GM23338 (cell line): ENCODE measurements around the gene MAS1L. TPM values are rescaled to one million over a fixed set of nuclear protein-coding genes. Genes with fewer than 3 reads are reported as not detected.
"Not testable (repeated sequence)": the region's sequence is repeated elsewhere in the genome, so short reads cannot be mapped to it uniquely, and the experiment has no call there.

Source experiments
- ATAC-seq: fragments of 200-7000 bp; cut with Tn5 transposase; 3 replicates; pipeline ENCODE4 v1.9.1; 2020
- DNase-seq: peaks from one replicate; pipeline ENCODE4 v3.0.0-alpha.2; 2015; ENCODE audit warnings: low spot score
- H2AFZ ChIP-seq: fragments of 200-600 bp; sonication (generic); 2 replicates; pipeline ENCODE4 v1.8.0; 2016; ENCODE audit warnings: antibody characterized with exemption, mild to moderate bottlenecking, moderate library complexity
- H3F3A ChIP-seq: fragments of 200-600 bp; sonication (generic); replicated peaks from 2 replicates; pipeline ENCODE4 v1.8.0; 2017; ENCODE audit warnings: antibody characterized with exemption, mixed run types, low read depth
- H3K27ac ChIP-seq: fragments of 200-600 bp; sonication (generic); 2 replicates; pipeline ENCODE4 v1.6.1; 2016; ENCODE audit warnings: low read depth
- H3K27me3 ChIP-seq: fragments of 200-600 bp; sonication (generic); 2 replicates; pipeline ENCODE4 v1.8.0; 2016; ENCODE audit warnings: mild to moderate bottlenecking, mixed run types, moderate library complexity; ENCODE audit not compliant: insufficient read depth
- H3K36me3 ChIP-seq: fragments of 200-600 bp; sonication (generic); 2 replicates; pipeline ENCODE4 v1.8.0; 2016; ENCODE audit warnings: mild to moderate bottlenecking; ENCODE audit not compliant: insufficient read depth
- H3K4me1 ChIP-seq: fragments of 200-600 bp; sonication (generic); 2 replicates; pipeline ENCODE4 v1.8.0; 2016; ENCODE audit warnings: mild to moderate bottlenecking, moderate library complexity; ENCODE audit not compliant: insufficient read depth
- H3K4me2 ChIP-seq: fragments of 200-600 bp; sonication (generic); 2 replicates; pipeline ENCODE4 v1.7.1; 2017; ENCODE audit warnings: mixed run types
- H3K4me3 ChIP-seq: fragments of 200-600 bp; sonication (generic); 2 replicates; pipeline ENCODE4 v1.6.1; 2016; ENCODE audit warnings: mixed run types
- H3K79me2 ChIP-seq: fragments of 200-600 bp; sonication (generic); replicated peaks from 2 replicates; pipeline ENCODE4 v1.8.0; 2017; ENCODE audit warnings: mild to moderate bottlenecking; ENCODE audit not compliant: insufficient read depth
- H3K9me2 ChIP-seq: fragments of 200-600 bp; sonication (generic); 2 replicates; pipeline ENCODE4 v1.8.0; 2017; ENCODE audit not compliant: insufficient read depth
- H4K20me1 ChIP-seq: fragments of 200-600 bp; sonication (generic); replicated peaks from 2 replicates; pipeline ENCODE4 v1.8.0; 2017; ENCODE audit warnings: mild to moderate bottlenecking; ENCODE audit not compliant: insufficient read depth
- H3K27ac Mint-ChIP-seq: 2 replicates; pipeline ENCODE4 v1.8.0; 2020; ENCODE audit warnings: inconsistent platforms, mild to moderate bottlenecking, moderate library complexity, mixed read lengths
- H3K27me3 Mint-ChIP-seq: 3 replicates; pipeline ENCODE4 v1.8.0; 2022; ENCODE audit warnings: low read depth, mild to moderate bottlenecking, moderate library complexity, mixed read lengths, inconsistent platforms; ENCODE audit not compliant: insufficient read depth, poor library complexity
- H3K36me3 Mint-ChIP-seq: 3 replicates; pipeline ENCODE4 v1.8.0; 2021; ENCODE audit warnings: low read depth, mild to moderate bottlenecking, inconsistent platforms, moderate library complexity, mixed read lengths
- H3K4me1 Mint-ChIP-seq: 3 replicates; pipeline ENCODE4 v1.8.0; 2020; ENCODE audit warnings: mild to moderate bottlenecking, inconsistent platforms, mixed read lengths
- H3K4me3 Mint-ChIP-seq: 3 replicates; pipeline ENCODE4 v1.8.0; 2021; ENCODE audit warnings: moderate library complexity, mild to moderate bottlenecking, inconsistent platforms, mixed read lengths
- H3K9me3 Mint-ChIP-seq: 3 replicates; pipeline ENCODE4 v1.8.0; 2020; ENCODE audit warnings: moderate library complexity, mild to moderate bottlenecking, inconsistent platforms, mixed read lengths
- EZH2 ChIP-seq: fragments of 200-600 bp; sonication (generic); IDR thresholded peaks from one replicate; pipeline ENCODE4 v1.8.0; 2017; ENCODE audit warnings: antibody characterized with exemption, mild to moderate bottlenecking, low read depth; ENCODE audit not compliant: unreplicated experiment
- POLR2AphosphoS5 ChIP-seq: IDR thresholded peaks from 2 replicates; pipeline ENCODE4 v1.6.1; 2016; ENCODE audit warnings: antibody characterized with exemption, low read depth
- STAT1 ChIP-seq: IDR thresholded peaks from one replicate; pipeline ENCODE4 v1.6.1; 2016; ENCODE audit warnings: antibody characterized with exemption; ENCODE audit not compliant: unreplicated experiment
- ZNF114 ChIP-seq: fragments of 250-450 bp; sonication (Bioruptor Pico); IDR thresholded peaks from 2 replicates; pipeline ENCODE4 v1.5.0; 2020; ENCODE audit warnings: mild to moderate bottlenecking, moderate library complexity
- polyA plus RNA-seq: library from polyadenylated mRNA; unstranded; fragments of >200 nt; fragmentation: Nextera tagmentation; extraction: Ambion mirVana; gene quantifications from 2 replicates; pipeline ENCODE4 v1.2.1, GENCODE V29; 2016
- total RNA-seq: library from RNA; depleted of rRNA; stranded (reverse); fragments of >200 nt; shearing (Covaris generic); gene quantifications from 2 replicates; pipeline ENCODE4 v1.2.3, GENCODE V29; 2014
- TF ChIP-seq, protein P1 (sequence below): fragments of 250-450 bp; sonication (Bioruptor Pico); IDR thresholded peaks from 2 replicates; pipeline ENCODE4 v1.5.0; 2020; ENCODE audit warnings: mild to moderate bottlenecking, moderate library complexity
- TF ChIP-seq, protein P2 (sequence below), 2 experiments: fragments of 200-600 bp in 1 of 2; sonication (generic) in 1 of 2; conservative IDR thresholded peaks; 2 replicates each; pipeline versions ENCODE4 v1.5.1 to v1.6.1; 2016 to 2017; ENCODE audit warnings: antibody characterized with exemption in 2 of 2, low read depth in 2 of 2, mild to moderate bottlenecking in 2 of 2, moderate library complexity in 1 of 2
- TF ChIP-seq, protein P3 (sequence below): IDR thresholded peaks from 2 replicates; pipeline ENCODE4 v1.6.1; 2016; ENCODE audit warnings: antibody characterized with exemption

MAS1L gene
- total and polyA plus RNA-seq, 2 experiments from 2014 or later, result not detected

DNA sequence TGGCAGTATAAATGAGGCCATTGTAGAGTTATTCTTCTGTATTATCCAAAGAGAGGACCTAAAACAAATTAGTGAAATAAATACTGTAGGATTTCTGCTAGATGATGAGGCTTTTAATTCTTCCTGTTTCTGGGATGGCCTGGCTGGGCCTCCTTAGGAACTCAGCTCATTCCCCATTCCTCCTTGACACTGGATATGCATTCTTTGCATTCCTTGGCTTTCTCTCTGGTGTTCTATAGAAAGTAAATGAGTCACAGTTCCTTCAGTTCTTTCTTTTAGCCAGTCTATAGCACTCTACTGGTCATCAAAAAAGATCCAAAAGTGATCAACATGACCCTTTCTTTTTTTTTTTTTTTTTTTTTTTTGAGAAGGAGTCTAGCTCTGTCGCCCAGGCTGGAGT, 40.1 kb downstream of the MAS1L start (continued):
- TF ChIP-seq, protein P1, sequence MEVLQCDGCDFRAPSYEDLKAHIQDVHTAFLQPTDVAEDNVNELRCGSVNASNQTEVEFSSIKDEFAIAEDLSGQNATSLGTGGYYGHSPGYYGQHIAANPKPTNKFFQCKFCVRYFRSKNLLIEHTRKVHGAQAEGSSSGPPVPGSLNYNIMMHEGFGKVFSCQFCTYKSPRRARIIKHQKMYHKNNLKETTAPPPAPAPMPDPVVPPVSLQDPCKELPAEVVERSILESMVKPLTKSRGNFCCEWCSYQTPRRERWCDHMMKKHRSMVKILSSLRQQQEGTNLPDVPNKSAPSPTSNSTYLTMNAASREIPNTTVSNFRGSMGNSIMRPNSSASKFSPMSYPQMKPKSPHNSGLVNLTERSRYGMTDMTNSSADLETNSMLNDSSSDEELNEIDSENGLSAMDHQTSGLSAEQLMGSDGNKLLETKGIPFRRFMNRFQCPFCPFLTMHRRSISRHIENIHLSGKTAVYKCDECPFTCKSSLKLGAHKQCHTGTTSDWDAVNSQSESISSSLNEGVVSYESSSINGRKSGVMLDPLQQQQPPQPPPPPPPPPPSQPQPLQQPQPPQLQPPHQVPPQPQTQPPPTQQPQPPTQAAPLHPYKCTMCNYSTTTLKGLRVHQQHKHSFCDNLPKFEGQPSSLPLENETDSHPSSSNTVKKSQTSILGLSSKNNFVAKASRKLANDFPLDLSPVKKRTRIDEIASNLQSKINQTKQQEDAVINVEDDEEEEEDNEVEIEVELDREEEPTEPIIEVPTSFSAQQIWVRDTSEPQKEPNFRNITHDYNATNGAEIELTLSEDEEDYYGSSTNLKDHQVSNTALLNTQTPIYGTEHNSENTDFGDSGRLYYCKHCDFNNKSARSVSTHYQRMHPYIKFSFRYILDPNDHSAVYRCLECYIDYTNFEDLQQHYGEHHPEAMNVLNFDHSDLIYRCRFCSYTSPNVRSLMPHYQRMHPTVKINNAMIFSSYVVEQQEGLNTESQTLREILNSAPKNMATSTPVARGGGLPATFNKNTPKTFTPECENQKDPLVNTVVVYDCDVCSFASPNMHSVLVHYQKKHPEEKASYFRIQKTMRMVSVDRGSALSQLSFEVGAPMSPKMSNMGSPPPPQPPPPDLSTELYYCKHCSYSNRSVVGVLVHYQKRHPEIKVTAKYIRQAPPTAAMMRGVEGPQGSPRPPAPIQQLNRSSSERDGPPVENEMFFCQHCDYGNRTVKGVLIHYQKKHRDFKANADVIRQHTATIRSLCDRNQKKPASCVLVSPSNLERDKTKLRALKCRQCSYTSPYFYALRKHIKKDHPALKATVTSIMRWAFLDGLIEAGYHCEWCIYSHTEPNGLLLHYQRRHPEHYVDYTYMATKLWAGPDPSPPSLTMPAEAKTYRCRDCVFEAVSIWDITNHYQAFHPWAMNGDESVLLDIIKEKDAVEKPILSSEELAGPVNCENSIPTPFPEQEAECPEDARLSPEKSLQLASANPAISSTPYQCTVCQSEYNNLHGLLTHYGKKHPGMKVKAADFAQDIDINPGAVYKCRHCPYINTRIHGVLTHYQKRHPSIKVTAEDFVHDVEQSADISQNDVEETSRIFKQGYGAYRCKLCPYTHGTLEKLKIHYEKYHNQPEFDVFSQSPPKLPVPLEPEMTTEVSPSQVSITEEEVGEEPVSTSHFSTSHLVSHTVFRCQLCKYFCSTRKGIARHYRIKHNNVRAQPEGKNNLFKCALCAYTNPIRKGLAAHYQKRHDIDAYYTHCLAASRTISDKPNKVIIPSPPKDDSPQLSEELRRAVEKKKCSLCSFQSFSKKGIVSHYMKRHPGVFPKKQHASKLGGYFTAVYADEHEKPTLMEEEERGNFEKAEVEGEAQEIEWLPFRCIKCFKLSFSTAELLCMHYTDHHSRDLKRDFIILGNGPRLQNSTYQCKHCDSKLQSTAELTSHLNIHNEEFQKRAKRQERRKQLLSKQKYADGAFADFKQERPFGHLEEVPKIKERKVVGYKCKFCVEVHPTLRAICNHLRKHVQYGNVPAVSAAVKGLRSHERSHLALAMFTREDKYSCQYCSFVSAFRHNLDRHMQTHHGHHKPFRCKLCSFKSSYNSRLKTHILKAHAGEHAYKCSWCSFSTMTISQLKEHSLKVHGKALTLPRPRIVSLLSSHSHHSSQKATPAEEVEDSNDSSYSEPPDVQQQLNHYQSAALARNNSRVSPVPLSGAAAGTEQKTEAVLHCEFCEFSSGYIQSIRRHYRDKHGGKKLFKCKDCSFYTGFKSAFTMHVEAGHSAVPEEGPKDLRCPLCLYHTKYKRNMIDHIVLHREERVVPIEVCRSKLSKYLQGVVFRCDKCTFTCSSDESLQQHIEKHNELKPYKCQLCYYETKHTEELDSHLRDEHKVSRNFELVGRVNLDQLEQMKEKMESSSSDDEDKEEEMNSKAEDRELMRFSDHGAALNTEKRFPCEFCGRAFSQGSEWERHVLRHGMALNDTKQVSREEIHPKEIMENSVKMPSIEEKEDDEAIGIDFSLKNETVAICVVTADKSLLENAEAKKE (CRISPR knock-in tag), result peak; percentile 84
- TF ChIP-seq STAT1, result no peak

DNA sequence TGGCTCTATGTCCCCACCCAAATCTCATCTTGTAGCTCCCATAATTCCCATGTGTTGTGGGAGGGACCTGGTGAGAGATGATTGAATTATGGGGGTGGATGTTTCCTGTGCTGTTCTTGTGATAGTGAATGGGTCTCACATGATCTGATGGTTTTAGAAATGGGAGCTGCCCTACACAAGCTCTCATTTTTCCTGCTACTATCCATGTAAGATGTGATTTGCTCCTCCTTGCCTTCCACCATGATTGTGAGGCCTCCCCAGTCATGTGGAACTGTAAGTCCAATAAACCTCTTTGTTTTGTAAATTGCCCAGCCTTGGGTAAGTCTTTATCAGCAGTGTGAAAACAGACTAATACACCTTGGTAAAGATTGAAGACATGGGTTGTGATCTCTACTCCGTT, 43.7 kb downstream of the MAS1L start:
- not testable (repeated sequence) for ATAC-seq, H3K36me3 Mint-ChIP-seq, H3K27me3 Mint-ChIP-seq

DNA sequence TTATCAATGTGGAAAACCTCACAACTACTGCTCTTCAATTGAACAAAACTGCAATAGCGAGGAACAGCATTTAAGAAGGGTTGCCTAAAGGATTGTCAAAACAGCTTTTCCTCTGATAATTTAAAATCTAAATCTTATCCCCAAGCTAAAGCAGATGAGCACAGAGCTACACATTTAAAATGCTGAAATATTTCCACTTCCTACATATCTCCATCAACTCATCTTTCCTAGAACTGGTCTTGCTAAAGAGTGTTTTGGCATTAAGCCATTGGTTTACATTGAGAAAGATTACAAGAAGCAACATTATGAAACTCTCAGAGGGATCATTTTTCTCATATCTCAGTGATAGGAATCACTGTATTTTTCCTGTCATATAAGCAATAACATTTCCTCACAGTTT, 45.0 kb downstream of the MAS1L start:
- no peaks in the 10 kb centered on the region for H3F3A ChIP-seq
- no peak overlapping the region for H3K4me2 ChIP-seq
- peaks cover 10% of the 10 kb centered on the region for H3K9me3 Mint-ChIP-seq
- TF ChIP-seq POLR2AphosphoS5 (no peak), ZNF114 (CRISPR knock-in tag) (no peak), EZH2 (no peak)
- TF ChIP-seq, protein P2, sequence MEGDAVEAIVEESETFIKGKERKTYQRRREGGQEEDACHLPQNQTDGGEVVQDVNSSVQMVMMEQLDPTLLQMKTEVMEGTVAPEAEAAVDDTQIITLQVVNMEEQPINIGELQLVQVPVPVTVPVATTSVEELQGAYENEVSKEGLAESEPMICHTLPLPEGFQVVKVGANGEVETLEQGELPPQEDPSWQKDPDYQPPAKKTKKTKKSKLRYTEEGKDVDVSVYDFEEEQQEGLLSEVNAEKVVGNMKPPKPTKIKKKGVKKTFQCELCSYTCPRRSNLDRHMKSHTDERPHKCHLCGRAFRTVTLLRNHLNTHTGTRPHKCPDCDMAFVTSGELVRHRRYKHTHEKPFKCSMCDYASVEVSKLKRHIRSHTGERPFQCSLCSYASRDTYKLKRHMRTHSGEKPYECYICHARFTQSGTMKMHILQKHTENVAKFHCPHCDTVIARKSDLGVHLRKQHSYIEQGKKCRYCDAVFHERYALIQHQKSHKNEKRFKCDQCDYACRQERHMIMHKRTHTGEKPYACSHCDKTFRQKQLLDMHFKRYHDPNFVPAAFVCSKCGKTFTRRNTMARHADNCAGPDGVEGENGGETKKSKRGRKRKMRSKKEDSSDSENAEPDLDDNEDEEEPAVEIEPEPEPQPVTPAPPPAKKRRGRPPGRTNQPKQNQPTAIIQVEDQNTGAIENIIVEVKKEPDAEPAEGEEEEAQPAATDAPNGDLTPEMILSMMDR (conservative IDR thresholded peaks at IDR 0.05; ENCODE audit: low read depth in 2 of 2), result no peak
- TF ChIP-seq, protein P3, sequence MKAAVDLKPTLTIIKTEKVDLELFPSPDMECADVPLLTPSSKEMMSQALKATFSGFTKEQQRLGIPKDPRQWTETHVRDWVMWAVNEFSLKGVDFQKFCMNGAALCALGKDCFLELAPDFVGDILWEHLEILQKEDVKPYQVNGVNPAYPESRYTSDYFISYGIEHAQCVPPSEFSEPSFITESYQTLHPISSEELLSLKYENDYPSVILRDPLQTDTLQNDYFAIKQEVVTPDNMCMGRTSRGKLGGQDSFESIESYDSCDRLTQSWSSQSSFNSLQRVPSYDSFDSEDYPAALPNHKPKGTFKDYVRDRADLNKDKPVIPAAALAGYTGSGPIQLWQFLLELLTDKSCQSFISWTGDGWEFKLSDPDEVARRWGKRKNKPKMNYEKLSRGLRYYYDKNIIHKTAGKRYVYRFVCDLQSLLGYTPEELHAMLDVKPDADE, result no peak

More for the DNA sequence above, 43.7 kb downstream of the MAS1L start:
- Mint-ChIP-seq H3K9me3 (peaks cover 15% of the 10 kb centered on the region), H3K4me1 (peaks cover 15% of the 10 kb centered on the region)
- peaks cover 11% of the 10 kb centered on the region for H3K9me2 ChIP-seq
- H3K4me3 Mint-ChIP-seq, DNase-seq, H3K4me3 ChIP-seq, H3K27me3 ChIP-seq, H4K20me1 ChIP-seq, H3K27ac Mint-ChIP-seq, H3K27ac ChIP-seq, H2AFZ ChIP-seq, H3K4me2 ChIP-seq, H3K79me2 ChIP-seq, H3F3A ChIP-seq, H3K36me3 ChIP-seq: not testable (repeated sequence)
- peaks cover 15% of the 10 kb centered on the region for H3K4me1 ChIP-seq

More for the DNA sequence above, 45.0 kb downstream of the MAS1L start:
- Mint-ChIP-seq H3K36me3 (no peaks in the 10 kb centered on the region), H3K27me3 (peaks cover 7% of the 10 kb centered on the region), H3K4me1 (peaks cover 14% of the 10 kb centered on the region), H3K4me3 (no peak overlapping the region), H3K27ac (no peak overlapping the region)
- Histone ChIP-seq H3K4me1 (peaks cover 15% of the 10 kb centered on the region), H3K79me2 (no peaks in the 10 kb centered on the region), H3K9me2 (peaks cover 7% of the 10 kb centered on the region; the same call in 1 of the 2 replicates), H3K27me3 (no peaks in the 10 kb centered on the region), H2AFZ (no peak overlapping the region), H3K4me3 (no peak overlapping the region), H3K27ac (no peak overlapping the region), H3K36me3 (no peaks in the 10 kb centered on the region), H4K20me1 (no peaks in the 10 kb centered on the region)
- ATAC-seq, result no peak
- DNase-seq, result no peak
